ENCODE data around the gene PDCD10.
A peak's percentile ranks its signal among the peaks of the same experiment; 100 is the strongest.

The PDCD10 gene

GRCh38 chr3:167734498-167735232 is at the start of gene PDCD10:
Gene PDCD10 (minus strand): TSS chr3:167734892. CDS start chr3:167720157, 14,735 bp downstream.
- TF ChIP-seq POLR2A (IDR thresholded peaks at IDR 0.05; ENCODE audit: extremely low read depth, insufficient read length) (peak; percentile 54), MAX (IDR thresholded peaks at IDR 0.05; ENCODE audit: low read depth, low read length) (0 out of 2 replicates have a peak, but pooled peaks have one; percentile 48), MYC (IDR thresholded peaks at IDR 0.05; ENCODE audit: low read depth, low read length) (peak; percentile 50), CTCF (IDR thresholded peaks at IDR 0.05; ENCODE audit: low read depth, low read length) (no peak)
- H3K4me3 ChIP-seq (ENCODE audit: low read depth, low read length), result peak within 1 kb of the TSS; percentile 98
- DNase-seq (ENCODE audit: low read depth), result peak; percentile 98

GRCh38 chr3:167783781-167784180 is 49.1 kb upstream of the PDCD10 start:
- no peak for TF ChIP-seq POLR2A (IDR thresholded peaks at IDR 0.05; ENCODE audit: extremely low read depth, insufficient read length)
- TF ChIP-seq MAX (IDR thresholded peaks at IDR 0.05; ENCODE audit: low read depth, low read length), result no peak
- DNase-seq (ENCODE audit: low read depth), result no peak
- H3K4me3 ChIP-seq (ENCODE audit: low read depth, low read length), result no peak overlapping the region

GRCh38 chr3:167780214-167780883 is 45.7 kb upstream of the PDCD10 start:
- H3K4me3 ChIP-seq (ENCODE audit: low read depth, low read length), result no peak overlapping the region
- no peak for DNase-seq (ENCODE audit: low read depth)
- TF ChIP-seq CTCF (IDR thresholded peaks at IDR 0.05; ENCODE audit: low read depth, low read length) (no peak), MAX (IDR thresholded peaks at IDR 0.05; ENCODE audit: low read depth, low read length) (no peak), POLR2A (IDR thresholded peaks at IDR 0.05; ENCODE audit: extremely low read depth, insufficient read length) (no peak), MYC (IDR thresholded peaks at IDR 0.05; ENCODE audit: low read depth, low read length) (no peak)

GRCh38 chr3:167777356-167777755 is 42.7 kb upstream of the PDCD10 start:
- no peak for DNase-seq (ENCODE audit: low read depth)
- no peak overlapping the region for H3K4me3 ChIP-seq (ENCODE audit: low read depth, low read length)
- no peak for TF ChIP-seq MYC (IDR thresholded peaks at IDR 0.05; ENCODE audit: low read depth, low read length)
- no peak for TF ChIP-seq MAX (IDR thresholded peaks at IDR 0.05; ENCODE audit: low read depth, low read length)
- no peak for TF ChIP-seq CTCF (IDR thresholded peaks at IDR 0.05; ENCODE audit: low read depth, low read length)
- no peak for TF ChIP-seq POLR2A (IDR thresholded peaks at IDR 0.05; ENCODE audit: extremely low read depth, insufficient read length)

GRCh38 chr3:167776066-167776685 is 41.5 kb upstream of the PDCD10 start:
- no peak for DNase-seq (ENCODE audit: low read depth)
- TF ChIP-seq MAX (IDR thresholded peaks at IDR 0.05; ENCODE audit: low read depth, low read length), result no peak
- no peak for TF ChIP-seq MYC (IDR thresholded peaks at IDR 0.05; ENCODE audit: low read depth, low read length)
- no peak for TF ChIP-seq CTCF (IDR thresholded peaks at IDR 0.05; ENCODE audit: low read depth, low read length)
- TF ChIP-seq POLR2A (IDR thresholded peaks at IDR 0.05; ENCODE audit: extremely low read depth, insufficient read length), result no peak
- H3K4me3 ChIP-seq (ENCODE audit: low read depth, low read length), result no peak overlapping the region

All from NB4 (cell line).